Endothelial cell of umbilical vein (primary cell): ENCODE data around the gene FGF3. TPM values are rescaled to one million over a fixed set of nuclear protein-coding genes. Genes with fewer than 3 reads are reported as not detected.

Experiments used
- BruUV-seq: library from RNA; stranded (reverse); fragments of 400-500 nt; replicated peaks from 2 replicates; lab custom pipeline; 2021; lab: Mats Ljungman, UMichigan
- CTCF ChIA-PET: fragments of 300-600, 350-600 bp; sonication (Branson Sonifier 250); formaldehyde crosslinking; loops from one replicate; lab custom pipeline; 2021; ENCODE audit warnings: antibody characterized with exemption, inconsistent platforms; lab: Charles Lee
- POLR2A ChIA-PET: fragments of 300-600, 350-600 bp; sonication (Branson Sonifier 250); formaldehyde crosslinking; loops from one replicate; lab custom pipeline; 2021; ENCODE audit warnings: antibody characterized with exemption, inconsistent platforms; lab: Charles Lee
- DNase-seq: peaks from one replicate; pipeline ENCODE4 v3.0.0-alpha.2; 2011; ENCODE audit warnings: low read depth, low spot score
- FAIRE-seq: peaks from 2 replicates; lab custom pipeline; 2011; peaks lifted over from hg19 to GRCh38; lab: Jason Lieb, UNC
- H2AFZ ChIP-seq: 2 replicates; pipeline ENCODE4 v1.6.0; 2012; ENCODE audit warnings: low read depth, low read length, control low read depth, inconsistent platforms
- H3K27ac ChIP-seq: 2 replicates; pipeline ENCODE4 v1.5.1; 2011; ENCODE audit warnings: low read depth, mild to moderate bottlenecking, control low read depth, low read length, moderate library complexity; ENCODE audit not compliant: insufficient read depth
- H3K27me3 ChIP-seq, 2 experiments: 2 replicates each; pipeline versions ENCODE4 v1.6.0 to v1.6.1; 2011; ENCODE audit warnings: low read length in 2 of 2, mixed read lengths in 1 of 2; ENCODE audit not compliant: control insufficient read depth in 2 of 2, insufficient read depth in 2 of 2
- H3K36me3 ChIP-seq, 2 experiments: 2 replicates in 1 of 2; 3 replicates in 1 of 2; pipeline ENCODE4 v1.5.1; 2011; ENCODE audit warnings: low read length in 2 of 2, mild to moderate bottlenecking in 1 of 2, moderate library complexity in 1 of 2; ENCODE audit not compliant: control insufficient read depth in 2 of 2, insufficient read depth in 2 of 2; ENCODE audit errors: extremely low read depth in 1 of 2
- H3K4me1 ChIP-seq: 3 replicates; pipeline ENCODE4 v1.5.1; 2011; ENCODE audit warnings: mild to moderate bottlenecking, low read length; ENCODE audit not compliant: control insufficient read depth, insufficient read depth; ENCODE audit errors: extremely low read depth
- H3K4me2 ChIP-seq: 2 replicates; pipeline ENCODE4 v1.6.1; 2011; ENCODE audit warnings: low read length, control low read depth, mixed read lengths; ENCODE audit not compliant: insufficient read depth
- H3K4me3 ChIP-seq, 3 experiments: fragments of 200-600 bp in 1 of 3; sonication (generic), shearing (Covaris generic) in 1 of 3; replicated peaks in 1 of 3; 2 replicates each; pipeline ENCODE4 v1.5.1; 2011 to 2016; ENCODE audit warnings: control low read depth in 3 of 3, low read length in 3 of 3, mild to moderate bottlenecking in 2 of 3, inconsistent platforms in 1 of 3, low read depth in 1 of 3, moderate library complexity in 1 of 3; ENCODE audit not compliant: insufficient read depth in 1 of 3
- H3K79me2 ChIP-seq: 2 replicates; pipeline ENCODE4 v1.6.0; 2012; ENCODE audit warnings: low read length, inconsistent platforms; ENCODE audit not compliant: control insufficient read depth, insufficient read depth
- H3K9ac ChIP-seq: replicated peaks from 2 replicates; pipeline ENCODE3; 2011; ENCODE audit warnings: low read length, control low read depth; ENCODE audit not compliant: insufficient read depth; ENCODE audit errors: extremely low read depth
- H3K9me1 ChIP-seq: replicated peaks from 3 replicates; pipeline ENCODE4 v1.6.0; 2011; ENCODE audit warnings: mild to moderate bottlenecking, low read length; ENCODE audit not compliant: control insufficient read depth, insufficient read depth; ENCODE audit errors: extremely low read depth
- H3K9me3 ChIP-seq: replicated peaks from 2 replicates; pipeline ENCODE4 v1.5.1; 2012; ENCODE audit warnings: low read length, inconsistent platforms; ENCODE audit not compliant: control insufficient read depth, insufficient read depth
- H4K20me1 ChIP-seq: replicated peaks from 2 replicates; pipeline ENCODE3; 2011; ENCODE audit warnings: mild to moderate bottlenecking, low read length; ENCODE audit not compliant: control insufficient read depth, insufficient read depth; ENCODE audit errors: extremely low read depth
- CTCF ChIP-seq, 2 donors: IDR thresholded peaks; 1 replicate in 1 of 2; 2 replicates in 1 of 2; pipeline ENCODE4 v1.5.1; 2011; ENCODE audit warnings: low read length in 2 of 2, mild to moderate bottlenecking in 2 of 2, moderate library complexity in 2 of 2, control low read depth in 1 of 2, inconsistent platforms in 1 of 2, low read depth in 1 of 2; ENCODE audit not compliant: insufficient read depth in 1 of 2; ENCODE audit errors: extremely low read depth in 1 of 2
- EZH2 ChIP-seq: IDR thresholded peaks from 2 replicates; pipeline ENCODE4 v1.6.1; 2012; ENCODE audit warnings: borderline replicate concordance, low read depth, mild to moderate bottlenecking, moderate library complexity, low read length, inconsistent platforms; ENCODE audit not compliant: severe bottlenecking
- FOS ChIP-seq: IDR thresholded peaks from 2 replicates; pipeline ENCODE4 v1.6.1; 2011; ENCODE audit warnings: mild to moderate bottlenecking, low read length, moderate library complexity, borderline replicate concordance; ENCODE audit not compliant: insufficient read depth
- MAX ChIP-seq: IDR thresholded peaks from 2 replicates; pipeline ENCODE4 v1.6.1; 2011; ENCODE audit not compliant: insufficient read depth, insufficient read length
- MYC ChIP-seq: IDR thresholded peaks from one replicate; pipeline ENCODE4 v1.6.1; 2011; ENCODE audit warnings: mild to moderate bottlenecking, low read depth, low read length
- POLR2A ChIP-seq: IDR thresholded peaks from 2 replicates; pipeline ENCODE4 v1.6.1; 2012; ENCODE audit warnings: low read depth, mild to moderate bottlenecking, control low read depth, low read length
- POLR2AphosphoS5 ChIP-seq: IDR thresholded peaks from 2 replicates; pipeline ENCODE4 v1.6.1; 2012; ENCODE audit warnings: low read depth, mild to moderate bottlenecking, control low read depth, low read length, moderate library complexity; ENCODE audit not compliant: insufficient read depth
- dilution Hi-C: fragments of 300-500 bp; cut with MboI; formaldehyde crosslinking; loops from one replicate; pipeline ENCODE4 v1.15.0; 2019; ENCODE audit warnings: low sequenced_read_pairs; ENCODE audit not compliant: extremely low pct_ligation_motif_present
- intact Hi-C: fragments of 100-400 bp; cut with micrococcal nuclease; formaldehyde crosslinking; loops from one replicate; pipeline ENCODE4 v1.10.0; 2022
- polyA plus RNA-seq, 4 experiments: library from polyadenylated mRNA; depleted of rRNA in 3 of 4; stranded (reverse) in 3 of 4; unstranded in 1 of 4; fragments of >200 nt; gene quantifications; 2 replicates each; pipeline versions ENCODE4 v1.2.1 to v1.2.3, GENCODE V29; 2011 to 2012; ENCODE audit warnings: missing spikeins in 1 of 4
- total RNA-seq: library from RNA; stranded (reverse); gene quantifications from 2 replicates; pipeline ENCODE4 v1.2.3, GENCODE V29; 2021

FGF3 gene
- total and polyA plus RNA-seq, 2 donors (not counting 3 experiments of a cell fraction or from before 2014, with no cell fraction given), result not detected

GRCh38 chr11:69819541-69820070, 390 bp upstream of the FGF3 start:
- BruUV-seq, result no TSS peak
- dilution Hi-C loops, result no loop called here
- Histone ChIP-seq H3K9me1 (no peaks in the 10 kb centered on the region), H3K36me3 (no peaks in the 10 kb centered on the region), H2AFZ (no peak overlapping the region), H3K4me1 (no peaks in the 10 kb centered on the region), H3K27ac (no peak overlapping the region), H3K9me3 (no peaks in the 10 kb centered on the region), H4K20me1 (no peaks in the 10 kb centered on the region), H3K4me3 (no peak overlapping the region), H3K9ac (no peak overlapping the region), H3K27me3 (peaks cover 44% of the 10 kb centered on the region in 2 experiments), H3K4me2 (no peak overlapping the region), H3K79me2 (no peaks in the 10 kb centered on the region)
- intact Hi-C loops, result no loop called here
- no peak for DNase-seq
- TF ChIP-seq MYC (no peak), CTCF (IDR thresholded peaks at IDR 0.05; ENCODE audit: extremely low read depth in 1 of 2, insufficient read depth in 1 of 2, low read depth in 1 of 2, low read length in 2 of 2) (no peak), MAX (no peak), EZH2 (no peak)
- no peak for FAIRE-seq
- ChIA-PET POLR2A (no interaction called here), CTCF (no interaction called here)

DNA sequence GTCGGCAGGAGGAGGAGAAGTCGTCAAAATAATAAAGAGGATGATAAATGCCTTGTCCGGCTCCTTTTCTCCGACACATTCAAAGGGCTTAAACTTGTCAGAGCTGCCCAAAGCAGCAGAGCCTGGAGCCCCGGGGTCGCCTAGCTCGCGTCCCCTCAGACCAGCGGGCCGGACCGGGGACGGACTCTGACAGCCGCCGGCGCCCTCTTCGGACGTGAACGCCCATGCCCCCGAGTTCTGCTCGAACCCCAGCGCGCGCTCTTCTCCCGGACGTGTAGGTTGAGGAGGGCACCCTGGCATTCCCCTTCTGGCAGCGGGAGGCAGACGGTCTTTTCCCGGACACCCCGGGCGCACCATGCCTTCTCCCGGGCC, 999 bp downstream of the FGF3 start:
- intact Hi-C loops, result no loop called here
- no peak overlapping the region for H3K4me3 ChIP-seq
- no peaks in the 10 kb centered on the region for H4K20me1 ChIP-seq
- H3K9ac ChIP-seq, result no peak overlapping the region
- TF ChIP-seq POLR2A, result no peak
- no peak for TF ChIP-seq POLR2AphosphoS5
- no peak for TF ChIP-seq FOS
- H3K36me3 ChIP-seq, result no peaks in the 10 kb centered on the region
- no peak overlapping the region for H3K4me2 ChIP-seq
- H2AFZ ChIP-seq, result no peak overlapping the region
- H3K4me1 ChIP-seq, result no peaks in the 10 kb centered on the region
- no peaks in the 10 kb centered on the region for H3K9me1 ChIP-seq
- DNase-seq (no peak), FAIRE-seq (no peak)
- H3K79me2 ChIP-seq, result no peaks in the 10 kb centered on the region
- no peaks in the 10 kb centered on the region for H3K9me3 ChIP-seq
- ChIA-PET CTCF (interaction anchor here (0.6 kb wide), 1 partner anchor 108 kb away, joined by 3 read pairs; no protein-coding TSS in a partner anchor), POLR2A (no interaction called here)
- no peak overlapping the region for H3K27ac ChIP-seq
- dilution Hi-C loops, result no loop called here
- BruUV-seq, result no TSS peak
- H3K27me3 ChIP-seq, result peaks cover 44% of the 10 kb centered on the region in 2 experiments
